ENCODE results near the gene NSG1.
"Not testable (repeated sequence)": the region's sequence is repeated elsewhere in the genome, so short reads cannot be mapped to it uniquely, and the experiment has no call there.

Gene NSG1

DNA sequence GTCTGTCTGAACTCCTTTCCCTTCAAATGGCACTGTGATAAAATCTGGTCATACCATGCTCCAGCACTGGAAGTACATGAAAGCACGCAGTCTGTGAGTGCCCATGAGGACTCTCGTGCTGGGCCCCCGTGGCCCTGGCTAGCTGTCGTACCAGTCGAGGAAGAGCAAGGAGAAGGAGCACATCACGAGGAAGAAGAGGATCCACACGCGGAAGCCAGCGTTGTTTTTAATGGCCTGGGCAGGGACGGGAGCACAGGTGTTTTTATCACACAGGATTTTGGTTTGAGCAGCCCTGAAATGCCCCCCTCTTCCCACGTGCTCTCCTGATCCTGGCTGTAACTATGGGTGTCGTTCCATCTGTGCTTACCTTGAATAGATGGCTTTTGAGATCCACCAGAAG, 33.0 kb downstream of the NSG1 start:
- H3K27me3 ChIP-seq (ENCODE audit: insufficient read depth, low read length, poor library complexity, severe bottlenecking), result no peaks in the 10 kb centered on the region
- H3K4me3 ChIP-seq (ENCODE audit: low read length, poor library complexity, severe bottlenecking), result no peak overlapping the region
- no peaks in the 10 kb centered on the region for H4K20me1 ChIP-seq (ENCODE audit: insufficient read depth, low read length, poor library complexity, severe bottlenecking)
- peaks cover 26% of the 10 kb centered on the region; the same call in 1 of the 2 replicates for H3K36me3 ChIP-seq (ENCODE audit: insufficient read depth, low read length)
- H3K9me2 ChIP-seq (replicated peaks; ENCODE audit: low read depth, low read length), result no peaks in the 10 kb centered on the region
- no peaks in the 10 kb centered on the region for H3K79me2 ChIP-seq (ENCODE audit: insufficient read depth, low read length)
- no peaks in the 10 kb centered on the region for H3K9me3 ChIP-seq (ENCODE audit: insufficient read depth, low read depth, low read length)
- H3K9ac ChIP-seq (ENCODE audit: low read depth, low read length, poor library complexity, severe bottlenecking), result no peak overlapping the region
- H3K4me2 ChIP-seq (ENCODE audit: low read depth, low read length, poor library complexity, severe bottlenecking), result no peak overlapping the region
- H3K4me1 ChIP-seq (ENCODE audit: insufficient read depth, low read length, poor library complexity, severe bottlenecking), result peaks cover 14% of the 10 kb centered on the region
- TF ChIP-seq, protein P1, sequence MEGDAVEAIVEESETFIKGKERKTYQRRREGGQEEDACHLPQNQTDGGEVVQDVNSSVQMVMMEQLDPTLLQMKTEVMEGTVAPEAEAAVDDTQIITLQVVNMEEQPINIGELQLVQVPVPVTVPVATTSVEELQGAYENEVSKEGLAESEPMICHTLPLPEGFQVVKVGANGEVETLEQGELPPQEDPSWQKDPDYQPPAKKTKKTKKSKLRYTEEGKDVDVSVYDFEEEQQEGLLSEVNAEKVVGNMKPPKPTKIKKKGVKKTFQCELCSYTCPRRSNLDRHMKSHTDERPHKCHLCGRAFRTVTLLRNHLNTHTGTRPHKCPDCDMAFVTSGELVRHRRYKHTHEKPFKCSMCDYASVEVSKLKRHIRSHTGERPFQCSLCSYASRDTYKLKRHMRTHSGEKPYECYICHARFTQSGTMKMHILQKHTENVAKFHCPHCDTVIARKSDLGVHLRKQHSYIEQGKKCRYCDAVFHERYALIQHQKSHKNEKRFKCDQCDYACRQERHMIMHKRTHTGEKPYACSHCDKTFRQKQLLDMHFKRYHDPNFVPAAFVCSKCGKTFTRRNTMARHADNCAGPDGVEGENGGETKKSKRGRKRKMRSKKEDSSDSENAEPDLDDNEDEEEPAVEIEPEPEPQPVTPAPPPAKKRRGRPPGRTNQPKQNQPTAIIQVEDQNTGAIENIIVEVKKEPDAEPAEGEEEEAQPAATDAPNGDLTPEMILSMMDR (conservative IDR thresholded peaks at IDR 0.05; ENCODE audit: low read length), result no peak
- no peak for TF ChIP-seq EZH2phosphoT487 (IDR thresholded peaks at IDR 0.05; ENCODE audit: borderline replicate concordance)
- no peaks in the 10 kb centered on the region for H3F3A ChIP-seq (ENCODE audit: low read depth)
- H2AFZ ChIP-seq (ENCODE audit: low read length), result no peak overlapping the region

DNA sequence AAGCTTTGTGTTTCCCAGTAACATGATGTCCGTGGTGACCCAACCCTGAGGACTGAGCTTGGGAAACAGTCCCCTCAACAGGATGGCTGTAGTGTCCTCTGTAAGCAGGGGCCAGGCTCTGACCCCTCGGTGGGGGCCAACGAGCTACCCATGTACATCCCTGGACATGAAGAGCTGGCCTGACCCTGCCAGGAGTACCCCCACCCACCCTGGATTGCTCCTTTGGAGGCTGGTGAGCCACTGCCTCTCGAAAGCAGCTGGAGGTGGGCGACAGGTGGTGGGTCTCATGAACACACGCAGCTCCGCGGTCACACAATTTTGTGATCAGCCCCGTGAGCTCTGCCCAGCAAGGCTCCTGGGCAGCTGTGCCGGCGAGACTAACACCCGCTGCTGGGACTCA, 33.5 kb downstream of the NSG1 start:
- H3K4me2 ChIP-seq (ENCODE audit: low read depth, low read length, poor library complexity, severe bottlenecking), result no peak overlapping the region
- no peak overlapping the region for H3K9ac ChIP-seq (ENCODE audit: low read depth, low read length, poor library complexity, severe bottlenecking)
- H4K20me1 ChIP-seq (ENCODE audit: insufficient read depth, low read length, poor library complexity, severe bottlenecking), result no peaks in the 10 kb centered on the region
- TF ChIP-seq EZH2phosphoT487 (IDR thresholded peaks at IDR 0.05; ENCODE audit: borderline replicate concordance), result no peak
- TF ChIP-seq, protein P1 (conservative IDR thresholded peaks at IDR 0.05; ENCODE audit: low read length), result no peak
- H3K79me2 ChIP-seq (ENCODE audit: insufficient read depth, low read length), result no peaks in the 10 kb centered on the region
- no peaks in the 10 kb centered on the region for H3K9me3 ChIP-seq (ENCODE audit: insufficient read depth, low read depth, low read length)
- no peaks in the 10 kb centered on the region for H3K9me2 ChIP-seq (replicated peaks; ENCODE audit: low read depth, low read length)
- no peaks in the 10 kb centered on the region for H3K27me3 ChIP-seq (ENCODE audit: insufficient read depth, low read length, poor library complexity, severe bottlenecking)
- H3K36me3 ChIP-seq (ENCODE audit: insufficient read depth, low read length), result peaks cover 26% of the 10 kb centered on the region; the same call in 1 of the 2 replicates
- peaks cover 14% of the 10 kb centered on the region for H3K4me1 ChIP-seq (ENCODE audit: insufficient read depth, low read length, poor library complexity, severe bottlenecking)
- no peak overlapping the region for H2AFZ ChIP-seq (ENCODE audit: low read length)
- no peak overlapping the region for H3K4me3 ChIP-seq (ENCODE audit: low read length, poor library complexity, severe bottlenecking)
- no peaks in the 10 kb centered on the region for H3F3A ChIP-seq (ENCODE audit: low read depth)

DNA sequence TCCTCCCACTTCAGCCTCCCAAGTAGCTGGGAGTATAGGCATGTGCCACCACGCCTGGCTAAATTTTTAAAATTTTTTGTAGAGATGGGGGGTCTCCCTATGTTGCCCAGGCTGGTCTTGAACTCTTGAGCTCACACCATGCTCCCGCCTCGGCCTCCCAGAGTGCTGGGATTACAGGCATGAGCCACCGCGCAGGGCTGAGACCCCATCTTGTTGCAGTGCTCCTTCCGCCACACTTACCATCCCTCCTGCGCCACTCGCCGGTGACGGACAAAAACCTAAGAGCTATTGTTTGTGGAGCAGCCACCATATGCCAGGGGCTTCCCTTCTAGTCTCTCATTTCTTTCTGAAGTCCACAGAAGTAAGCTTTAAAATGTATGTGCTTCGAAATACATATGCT, 34.5 kb downstream of the NSG1 start:
- no peaks in the 10 kb centered on the region for H3K27me3 ChIP-seq (ENCODE audit: insufficient read depth, low read length, poor library complexity, severe bottlenecking)
- no peaks in the 10 kb centered on the region for H3K79me2 ChIP-seq (ENCODE audit: insufficient read depth, low read length)
- H3F3A ChIP-seq (ENCODE audit: low read depth), result no peaks in the 10 kb centered on the region
- H4K20me1 ChIP-seq (ENCODE audit: insufficient read depth, low read length, poor library complexity, severe bottlenecking), result no peaks in the 10 kb centered on the region
- H3K4me1 ChIP-seq (ENCODE audit: insufficient read depth, low read length, poor library complexity, severe bottlenecking), result peaks cover 14% of the 10 kb centered on the region
- H3K36me3 ChIP-seq (ENCODE audit: insufficient read depth, low read length), result peaks cover 26% of the 10 kb centered on the region; the same call in 1 of the 2 replicates
- H3K9me2 ChIP-seq (replicated peaks; ENCODE audit: low read depth, low read length), result no peaks in the 10 kb centered on the region
- H3K9me3 ChIP-seq (ENCODE audit: insufficient read depth, low read depth, low read length), result no peaks in the 10 kb centered on the region
- TF ChIP-seq, protein P1 (conservative IDR thresholded peaks at IDR 0.05; ENCODE audit: low read length), result no peak
- TF ChIP-seq EZH2phosphoT487 (IDR thresholded peaks at IDR 0.05; ENCODE audit: borderline replicate concordance), result no peak
- H3K9ac ChIP-seq (ENCODE audit: low read depth, low read length, poor library complexity, severe bottlenecking), result no peak overlapping the region
- no peak overlapping the region for H3K4me2 ChIP-seq (ENCODE audit: low read depth, low read length, poor library complexity, severe bottlenecking)
- no peak overlapping the region for H2AFZ ChIP-seq (ENCODE audit: low read length)
- no peak overlapping the region for H3K4me3 ChIP-seq (ENCODE audit: low read length, poor library complexity, severe bottlenecking)

DNA sequence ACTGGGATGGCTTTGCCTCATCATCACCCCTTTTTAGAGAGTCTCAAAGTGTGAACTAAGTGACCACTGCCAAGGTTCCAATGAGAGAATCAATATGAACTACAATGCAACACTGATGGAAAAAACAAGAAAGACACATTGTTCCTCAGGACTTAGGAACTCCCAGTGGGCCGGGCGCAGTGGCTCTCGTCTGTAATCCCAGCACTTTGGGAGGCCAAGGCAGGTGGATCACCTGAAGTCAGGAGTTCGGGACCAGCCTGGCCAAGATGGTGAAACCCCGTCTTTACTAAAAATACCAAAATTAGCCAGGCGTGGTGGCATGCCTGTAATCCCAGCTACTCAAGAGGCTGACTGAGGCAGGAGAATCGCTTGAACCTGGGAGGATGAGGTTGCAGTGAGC, 35.2 kb downstream of the NSG1 start:
- H3K9me3 ChIP-seq (ENCODE audit: insufficient read depth, low read depth, low read length); H3K27me3 ChIP-seq (ENCODE audit: insufficient read depth, low read length, poor library complexity, severe bottlenecking); H3K9ac ChIP-seq (ENCODE audit: low read depth, low read length, poor library complexity, severe bottlenecking); H3K79me2 ChIP-seq (ENCODE audit: insufficient read depth, low read length); H3K9me2 ChIP-seq (replicated peaks; ENCODE audit: low read depth, low read length); H3K4me2 ChIP-seq (ENCODE audit: low read depth, low read length, poor library complexity, severe bottlenecking); H2AFZ ChIP-seq (ENCODE audit: low read length); H4K20me1 ChIP-seq (ENCODE audit: insufficient read depth, low read length, poor library complexity, severe bottlenecking); H3F3A ChIP-seq (ENCODE audit: low read depth); H3K4me3 ChIP-seq (ENCODE audit: low read length, poor library complexity, severe bottlenecking): not testable (repeated sequence)
- H3K4me1 ChIP-seq (ENCODE audit: insufficient read depth, low read length, poor library complexity, severe bottlenecking), result peaks cover 14% of the 10 kb centered on the region
- peaks cover 26% of the 10 kb centered on the region; the same call in 1 of the 2 replicates for H3K36me3 ChIP-seq (ENCODE audit: insufficient read depth, low read length)
